ENCODE measurements around the gene FAP. TPM values are rescaled to one million over a fixed set of nuclear protein-coding genes. Genes with fewer than 3 reads are reported as not detected.

Gene FAP
- total and polyA plus RNA-seq, 9 of the 15 experiments (the other 6 are each of a cell fraction or from before 2014, with no cell fraction given): not detected

DNA sequence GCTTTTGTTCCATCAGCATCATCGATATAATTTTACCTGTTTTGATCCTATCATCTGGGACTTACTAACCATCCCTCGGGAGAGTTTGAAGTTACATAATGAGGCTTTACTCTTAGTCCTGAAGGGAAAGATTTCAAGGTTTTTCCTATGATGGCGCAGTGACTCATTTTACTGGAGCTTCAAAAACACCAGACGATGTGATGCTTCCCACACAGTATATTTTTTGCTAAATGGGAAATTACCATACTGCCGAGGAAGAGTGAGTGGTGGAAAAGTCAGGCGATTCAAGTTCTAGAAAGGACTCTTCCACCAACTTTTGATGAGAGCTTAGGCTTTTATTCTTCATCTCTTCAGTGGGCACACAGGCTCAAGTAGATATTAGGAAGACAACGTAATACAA lies 46.6 kb downstream of the FAP start:
- intact Hi-C loops (cut with micrococcal nuclease) (no loop called here), in situ Hi-C loops (cut with MboI) (no loop called here)
- Histone ChIP-seq H3K4me2 (ENCODE audit: insufficient read depth, low read length) (no peak overlapping the region), H3K79me2 (ENCODE audit: control insufficient read depth, insufficient read depth, low read length) (no peaks in the 10 kb centered on the region), H4K20me1 (replicated peaks; ENCODE audit: control insufficient read depth, insufficient read depth, low read length) (no peaks in the 10 kb centered on the region), H3K9ac (ENCODE audit: insufficient read depth in 1 of 2, low read depth in 2 of 2, low read length in 2 of 2) (no peak overlapping the region), H3K27me3 (ENCODE audit: control insufficient read depth in 2 of 2, insufficient read depth in 2 of 2, low read length in 2 of 2) (no peaks in the 10 kb centered on the region), H3K4me1 (replicated peaks in 1 of 2; ENCODE audit: control insufficient read depth in 2 of 2, insufficient read depth in 2 of 2, low read length in 2 of 2) (no peaks in the 10 kb centered on the region), H3K36me3 (ENCODE audit: control insufficient read depth, insufficient read depth, low read length) (no peaks in the 10 kb centered on the region), H3K4me3 (no peak overlapping the region), H2AFZ (ENCODE audit: low read depth, low read length) (no peak overlapping the region), H3K9me1 (ENCODE audit: control insufficient read depth, insufficient read depth, low read length) (no peaks in the 10 kb centered on the region), H3K9me3 (replicated peaks; ENCODE audit: control insufficient read depth, insufficient read depth, low read depth, low read length) (0 out of 2 replicates have a peak, but pooled peaks cover 4% of the 10 kb centered on the region), H3K27ac (ENCODE audit: extremely low read depth, low read depth, low read length) (no peak overlapping the region)
- ATAC-seq (no peak), FAIRE-seq (no peak), DNase-seq (ENCODE audit: extremely low read depth in 1 of 4, low spot score in 3 of 4) (no peak)
- no TSS peak for BruUV-seq (replicated peaks)
- under 1% methylated on average over 7 of the region's 7 CpGs for WGBS (ENCODE audit: insufficient coverage, low coverage, missing lambda C conversion rate)
- ChIA-PET POLR2A (no interaction called here), CTCF (ENCODE audit: low intra/inter-chr PET ratio) (no interaction called here)
- TF ChIP-seq ZNF24 (IDR thresholded peaks at IDR 0.05) (no peak), ZNF780A (CRISPR knock-in tag; IDR thresholded peaks at IDR 0.05) (no peak), PTTG1 (tag; IDR thresholded peaks at IDR 0.05; ENCODE audit: low read depth) (no peak), HNRNPUL1 (IDR thresholded peaks at IDR 0.05; ENCODE audit: low read length) (no peak), CTBP1 (IDR thresholded peaks at IDR 0.05; ENCODE audit: borderline replicate concordance) (no peak), HLTF (IDR thresholded peaks at IDR 0.05) (no peak), POLR2AphosphoS5 (IDR thresholded peaks at IDR 0.05; ENCODE audit: control insufficient read depth, insufficient read depth, low read depth, low read length) (no peak), TFAM (CRISPR knock-in tag; conservative IDR thresholded peaks at IDR 0.05) (no peak), HDAC6 (IDR thresholded peaks at IDR 0.05; ENCODE audit: low read depth, low read length) (no peak), KLF10 (CRISPR knock-in tag; IDR thresholded peaks at IDR 0.05) (no peak), SP2 (IDR thresholded peaks at IDR 0.05; ENCODE audit: extremely low read depth, low read depth, low read length, poor library complexity, severe bottlenecking) (no peak), CREBBP (IDR thresholded peaks at IDR 0.05; ENCODE audit: low read depth, low read length) (no peak), SREBF1 (IDR thresholded peaks at IDR 0.05; ENCODE audit: borderline replicate concordance, low read depth, low read length) (no peak)
- TF ChIP-seq, protein P1, sequence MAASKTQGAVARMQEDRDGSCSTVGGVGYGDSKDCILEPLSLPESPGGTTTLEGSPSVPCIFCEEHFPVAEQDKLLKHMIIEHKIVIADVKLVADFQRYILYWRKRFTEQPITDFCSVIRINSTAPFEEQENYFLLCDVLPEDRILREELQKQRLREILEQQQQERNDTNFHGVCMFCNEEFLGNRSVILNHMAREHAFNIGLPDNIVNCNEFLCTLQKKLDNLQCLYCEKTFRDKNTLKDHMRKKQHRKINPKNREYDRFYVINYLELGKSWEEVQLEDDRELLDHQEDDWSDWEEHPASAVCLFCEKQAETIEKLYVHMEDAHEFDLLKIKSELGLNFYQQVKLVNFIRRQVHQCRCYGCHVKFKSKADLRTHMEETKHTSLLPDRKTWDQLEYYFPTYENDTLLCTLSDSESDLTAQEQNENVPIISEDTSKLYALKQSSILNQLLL (CRISPR knock-in tag; IDR thresholded peaks at IDR 0.05; ENCODE audit: borderline replicate concordance): no peak
- TF ChIP-seq, protein P2, sequence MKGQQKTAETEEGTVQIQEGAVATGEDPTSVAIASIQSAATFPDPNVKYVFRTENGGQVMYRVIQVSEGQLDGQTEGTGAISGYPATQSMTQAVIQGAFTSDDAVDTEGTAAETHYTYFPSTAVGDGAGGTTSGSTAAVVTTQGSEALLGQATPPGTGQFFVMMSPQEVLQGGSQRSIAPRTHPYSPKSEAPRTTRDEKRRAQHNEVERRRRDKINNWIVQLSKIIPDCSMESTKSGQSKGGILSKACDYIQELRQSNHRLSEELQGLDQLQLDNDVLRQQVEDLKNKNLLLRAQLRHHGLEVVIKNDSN (CRISPR knock-in tag; IDR thresholded peaks at IDR 0.05): no peak
- TF ChIP-seq, protein P3, sequence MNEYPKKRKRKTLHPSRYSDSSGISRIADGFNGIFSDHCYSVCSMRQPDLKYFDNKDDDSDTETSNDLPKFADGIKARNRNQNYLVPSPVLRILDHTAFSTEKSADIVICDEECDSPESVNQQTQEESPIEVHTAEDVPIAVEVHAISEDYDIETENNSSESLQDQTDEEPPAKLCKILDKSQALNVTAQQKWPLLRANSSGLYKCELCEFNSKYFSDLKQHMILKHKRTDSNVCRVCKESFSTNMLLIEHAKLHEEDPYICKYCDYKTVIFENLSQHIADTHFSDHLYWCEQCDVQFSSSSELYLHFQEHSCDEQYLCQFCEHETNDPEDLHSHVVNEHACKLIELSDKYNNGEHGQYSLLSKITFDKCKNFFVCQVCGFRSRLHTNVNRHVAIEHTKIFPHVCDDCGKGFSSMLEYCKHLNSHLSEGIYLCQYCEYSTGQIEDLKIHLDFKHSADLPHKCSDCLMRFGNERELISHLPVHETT (CRISPR knock-in tag; conservative IDR thresholded peaks at IDR 0.05 in 1 of 2, IDR thresholded peaks at IDR 0.05 in 1 of 2): no peak
- TF ChIP-seq, protein P4, sequence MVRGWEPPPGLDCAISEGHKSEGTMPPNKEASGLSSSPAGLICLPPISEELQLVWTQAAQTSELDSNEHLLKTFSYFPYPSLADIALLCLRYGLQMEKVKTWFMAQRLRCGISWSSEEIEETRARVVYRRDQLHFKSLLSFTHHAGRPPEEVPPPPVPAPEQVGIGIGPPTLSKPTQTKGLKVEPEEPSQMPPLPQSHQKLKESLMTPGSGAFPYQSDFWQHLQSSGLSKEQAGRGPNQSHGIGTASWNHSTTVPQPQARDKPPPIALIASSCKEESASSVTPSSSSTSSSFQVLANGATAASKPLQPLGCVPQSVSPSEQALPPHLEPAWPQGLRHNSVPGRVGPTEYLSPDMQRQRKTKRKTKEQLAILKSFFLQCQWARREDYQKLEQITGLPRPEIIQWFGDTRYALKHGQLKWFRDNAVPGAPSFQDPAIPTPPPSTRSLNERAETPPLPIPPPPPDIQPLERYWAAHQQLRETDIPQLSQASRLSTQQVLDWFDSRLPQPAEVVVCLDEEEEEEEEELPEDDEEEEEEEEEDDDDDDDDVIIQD (CRISPR knock-in tag; IDR thresholded peaks at IDR 0.05): no peak

All from K562 (cell line).